COR-L47 (cell line): ENCODE data around the gene CKAP4.

Source experiments
- DNase-seq: peaks from one replicate; lab custom pipeline; 2025; lab: John Stamatoyannopoulos, UW

Gene CKAP4

DNA sequence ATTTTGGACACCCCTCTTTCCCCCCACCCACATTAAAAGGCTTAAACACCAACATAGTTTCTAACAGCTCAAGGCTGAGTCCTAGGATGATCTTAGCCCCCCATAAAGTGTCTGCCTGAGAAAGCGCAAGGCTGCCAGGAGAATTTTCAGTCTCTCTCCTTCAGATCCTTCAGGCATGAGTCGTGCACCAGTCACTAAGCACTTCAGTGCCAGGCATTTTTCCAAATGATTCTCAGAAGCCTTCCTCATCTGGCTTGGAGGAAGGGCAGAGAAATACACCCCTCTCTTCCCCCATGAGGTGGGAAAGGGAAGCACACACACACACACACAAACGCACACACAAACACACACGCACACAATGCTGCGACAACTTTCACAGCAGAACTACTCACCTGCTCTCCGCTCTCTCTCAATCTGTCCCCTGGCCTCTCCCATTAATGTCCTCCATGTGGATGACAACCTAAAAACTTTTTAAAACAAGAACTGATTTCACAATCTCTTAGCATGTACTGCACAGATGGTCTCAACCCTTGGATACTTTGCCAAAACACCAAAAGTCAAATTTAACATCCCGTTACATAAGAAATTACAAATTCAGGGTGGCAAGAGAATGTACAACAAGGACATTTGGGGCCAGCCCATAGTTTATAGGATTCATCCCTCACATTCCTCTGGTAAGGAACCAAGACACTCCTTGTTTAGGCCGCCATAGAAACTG, 49.8 kb downstream of the CKAP4 start:
- DNase-seq: no peak

GRCh38 chr12:106195621-106196027, 52.2 kb downstream of the CKAP4 start:
- DNase-seq: no peak

DNA sequence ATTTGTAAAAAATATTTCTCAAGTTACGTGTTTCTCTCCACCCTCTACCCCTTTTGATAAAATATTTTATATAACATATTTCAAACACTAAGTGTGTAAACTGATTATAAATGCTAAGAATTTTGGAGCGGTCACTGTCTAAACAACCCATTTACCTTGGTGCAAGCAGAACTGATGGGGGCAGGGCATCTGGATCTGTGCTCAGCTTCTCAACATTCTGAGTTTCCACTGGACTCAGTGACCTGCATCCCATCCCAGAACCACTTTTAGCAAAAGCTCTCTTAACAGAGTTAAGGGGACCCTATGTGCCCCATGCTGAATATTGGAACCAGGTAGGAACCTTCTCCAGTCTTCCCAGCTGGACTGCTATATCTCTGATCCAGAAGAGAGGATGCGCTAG, 53.5 kb downstream of the CKAP4 start:
- DNase-seq: no peak

GRCh38 chr12:106193394-106194215, 54.2 kb downstream of the CKAP4 start:
- no peak for DNase-seq

DNA sequence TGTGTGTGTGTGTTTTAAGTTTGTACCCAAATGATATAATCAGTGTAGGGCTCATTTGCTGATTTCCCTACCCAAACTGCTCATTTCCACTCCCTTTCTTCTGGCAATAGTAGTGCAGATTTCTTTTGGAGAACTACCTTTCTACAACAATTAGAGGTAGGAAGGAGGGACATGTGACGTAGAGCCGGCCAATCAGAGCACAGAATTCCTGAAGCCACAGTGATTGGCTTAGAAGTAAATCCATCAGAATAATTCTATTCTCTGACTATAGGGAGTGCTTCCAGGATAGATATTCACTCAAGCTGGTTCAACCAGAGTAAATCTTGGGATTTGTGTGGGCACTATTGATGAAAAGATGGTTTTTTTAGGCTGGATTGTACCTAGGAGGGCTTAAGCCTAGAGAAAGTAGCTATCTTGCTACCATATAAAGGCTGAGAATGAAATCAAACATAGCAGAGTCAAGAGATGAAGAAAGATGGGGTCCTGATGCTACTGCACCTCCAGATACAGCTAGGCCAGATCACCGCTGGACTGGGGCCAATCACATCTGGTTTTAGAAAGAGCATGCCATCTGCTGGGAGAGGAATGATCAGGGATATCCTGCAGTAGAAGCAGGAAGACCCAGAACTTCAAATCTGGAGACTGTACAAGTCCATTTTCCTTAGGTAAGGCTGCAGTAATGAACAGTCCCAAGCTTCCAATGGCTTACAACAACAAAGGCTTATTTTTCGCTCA, 55.0 kb downstream of the CKAP4 start:
- no peak for DNase-seq

GRCh38 chr12:106190581-106190980, 57.2 kb downstream of the CKAP4 start:
- DNase-seq: no peak

DNA sequence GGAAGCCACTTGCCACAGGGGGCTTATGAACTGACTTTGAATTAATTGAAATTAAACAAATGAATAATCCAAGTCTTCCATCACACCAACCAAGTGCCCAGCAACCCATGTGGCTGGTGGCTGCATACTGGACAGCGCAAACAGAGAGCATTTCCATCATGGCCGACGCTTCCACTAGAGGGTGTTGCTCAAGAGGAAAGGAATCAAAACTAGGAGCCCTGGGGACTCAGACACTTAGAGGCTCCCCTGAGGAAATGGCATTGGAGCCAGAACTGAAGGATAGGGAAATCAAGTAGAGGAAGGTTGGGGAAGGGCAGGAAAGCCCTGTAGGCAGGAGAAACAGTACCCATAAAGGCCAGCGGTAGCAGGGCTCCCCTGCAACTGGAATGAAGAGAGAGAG, 58.5 kb downstream of the CKAP4 start:
- DNase-seq: no peak

DNA sequence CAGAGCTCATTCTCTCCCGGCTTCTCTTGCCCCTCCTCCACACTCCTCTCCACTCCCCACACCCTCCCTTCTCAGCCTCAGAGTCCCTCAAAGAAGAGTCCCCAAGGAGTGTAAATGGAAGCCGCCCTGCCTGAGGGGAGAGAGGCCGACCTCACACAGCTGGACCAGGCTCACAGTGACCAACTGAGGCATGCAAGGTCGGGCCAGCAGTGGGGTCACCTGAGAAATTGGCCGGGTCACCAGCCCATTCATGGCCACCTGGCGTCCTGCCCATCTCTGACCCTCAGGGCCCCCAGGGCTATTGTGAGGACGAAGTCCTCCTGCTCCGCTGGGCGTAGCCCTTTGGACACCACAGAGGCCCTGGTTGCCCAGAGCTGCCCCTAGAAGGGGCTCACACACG, 59.6 kb downstream of the CKAP4 start:
- DNase-seq: no peak
